D341Med (cell line): ENCODE measurements around the gene SESN3.
"Not testable (repeated sequence)": the region's sequence is repeated elsewhere in the genome, so short reads cannot be mapped to it uniquely, and the experiment has no call there.

Experiments
- DNase-seq: peaks from one replicate; pipeline ENCODE4 v3.0.0; 2012; ENCODE audit warnings: low spot score

Gene SESN3

GRCh38 chr11:95231127-95231880 lies at the start of gene SESN3:
SESN3 (minus strand) TSS chr11:95231202; CDS start chr11:95230860, 342 bp downstream.
- DNase-seq, result peak; percentile 95

GRCh38 chr11:95279921-95280868 lies 49.2 kb upstream of the SESN3 start:
- no peak for DNase-seq

GRCh38 chr11:95277868-95278267 lies 46.9 kb upstream of the SESN3 start:
- no peak for DNase-seq

GRCh38 chr11:95276139-95276538 lies 45.1 kb upstream of the SESN3 start:
- DNase-seq, result no peak

GRCh38 chr11:95273618-95274017 lies 42.6 kb upstream of the SESN3 start:
- DNase-seq, result not testable (repeated sequence)

GRCh38 chr11:95269036-95269819 lies 38.2 kb upstream of the SESN3 start:
- no peak for DNase-seq

GRCh38 chr11:95268391-95268790 lies 37.4 kb upstream of the SESN3 start:
- DNase-seq, result no peak

GRCh38 chr11:95267601-95268213 lies 36.7 kb upstream of the SESN3 start:
- no peak for DNase-seq

- DNase-seq, result no peak
Measured at GRCh38 chr11:95266751-95267374, 35.9 kb upstream of the SESN3 start.

- no peak for DNase-seq
Measured at GRCh38 chr11:95264881-95265280, 33.9 kb upstream of the SESN3 start.

GRCh38 chr11:95262994-95263765 lies 32.2 kb upstream of the SESN3 start:
- DNase-seq, result no peak

GRCh38 chr11:95257456-95257971 lies 26.5 kb upstream of the SESN3 start:
- DNase-seq, result no peak

GRCh38 chr11:95256321-95256779 lies 25.3 kb upstream of the SESN3 start:
- DNase-seq, result no peak

- no peak for DNase-seq
Measured at GRCh38 chr11:95255251-95256145, 24.5 kb upstream of the SESN3 start.

- DNase-seq, result no peak
Measured at GRCh38 chr11:95254716-95255115, 23.7 kb upstream of the SESN3 start.

- DNase-seq, result peak; percentile 70
Measured at GRCh38 chr11:95254131-95254704, 23.2 kb upstream of the SESN3 start.

- no peak for DNase-seq
Measured at GRCh38 chr11:95253141-95253540, 22.1 kb upstream of the SESN3 start.

- no peak for DNase-seq
Measured at GRCh38 chr11:95252586-95252985, 21.6 kb upstream of the SESN3 start.

GRCh38 chr11:95251896-95252295 lies 20.9 kb upstream of the SESN3 start:
- not testable (repeated sequence) for DNase-seq
